SKM-1 (cell line): ENCODE measurements around the gene FBXL14.
"Not testable (repeated sequence)": the region's sequence is repeated elsewhere in the genome, so short reads cannot be mapped to it uniquely, and the experiment has no call there.

Source experiments
- DNase-seq: peaks from one replicate; lab custom pipeline; 2025; ENCODE audit not compliant: unreplicated experiment; lab: John Stamatoyannopoulos, UW

FBXL14 gene

DNA sequence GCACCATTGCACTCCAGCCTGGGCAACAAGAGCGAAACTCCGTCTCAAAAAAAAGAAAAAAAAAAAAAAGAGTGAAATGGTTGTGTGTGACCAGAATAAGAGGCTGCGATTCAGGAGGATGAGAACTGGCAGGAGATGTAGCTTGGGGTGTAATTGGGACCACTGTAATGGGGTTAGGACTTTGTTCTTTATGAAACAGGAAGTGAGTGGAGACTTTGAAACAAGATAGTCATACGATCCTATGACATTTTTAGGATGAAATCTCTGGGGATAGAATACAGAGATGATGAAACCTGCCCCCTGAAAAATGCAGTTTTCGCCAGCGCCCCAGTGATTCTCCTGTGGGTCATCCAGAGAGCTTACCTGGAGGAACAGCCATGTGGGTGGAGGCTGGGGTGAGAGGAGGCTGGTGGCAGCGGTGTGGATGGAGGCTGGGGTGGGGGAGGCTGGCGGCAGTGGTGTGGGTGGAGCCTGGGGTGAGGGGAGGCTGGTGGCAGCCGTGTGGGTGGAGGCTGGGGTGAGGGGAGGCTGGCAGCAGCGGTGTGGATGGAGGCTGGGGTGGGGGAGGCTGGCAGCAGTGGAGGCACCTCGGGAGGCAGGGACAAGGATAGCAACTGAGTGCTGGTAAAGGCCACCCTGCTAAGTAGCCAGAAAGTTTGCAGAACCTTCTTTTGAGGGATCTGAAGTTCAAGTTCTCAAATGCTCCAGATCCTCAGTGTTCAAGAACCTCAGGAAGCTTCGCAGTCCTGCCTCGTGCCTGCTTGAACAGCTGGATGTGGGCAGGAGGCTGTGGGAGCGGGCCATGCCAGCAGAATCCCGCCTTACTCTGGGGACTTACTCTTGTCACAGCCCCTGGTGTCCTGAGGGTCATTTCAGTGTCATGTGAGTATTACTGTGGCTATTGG is 20.2 kb downstream of the FBXL14 start:
- no peak for DNase-seq

DNA sequence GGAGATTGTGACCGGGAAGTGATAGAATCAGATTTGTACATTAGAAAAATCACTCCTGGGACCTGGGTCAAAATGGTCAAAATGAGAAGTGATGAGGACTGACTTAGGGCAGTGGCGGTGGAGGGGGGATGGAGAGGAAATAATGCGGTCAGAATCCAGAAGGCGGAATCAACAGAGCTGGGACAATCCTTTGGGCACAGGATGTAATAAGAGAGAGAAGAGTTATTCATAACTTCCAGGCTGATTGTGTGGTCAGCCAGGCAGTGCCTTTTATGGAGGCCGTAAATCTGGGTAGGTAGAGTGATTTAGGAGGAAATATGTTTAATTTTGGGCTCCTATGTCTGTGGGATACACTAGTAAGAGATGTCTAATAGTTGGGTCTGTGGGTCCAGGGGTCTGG is 21.6 kb downstream of the FBXL14 start:
- DNase-seq, result no peak

DNA sequence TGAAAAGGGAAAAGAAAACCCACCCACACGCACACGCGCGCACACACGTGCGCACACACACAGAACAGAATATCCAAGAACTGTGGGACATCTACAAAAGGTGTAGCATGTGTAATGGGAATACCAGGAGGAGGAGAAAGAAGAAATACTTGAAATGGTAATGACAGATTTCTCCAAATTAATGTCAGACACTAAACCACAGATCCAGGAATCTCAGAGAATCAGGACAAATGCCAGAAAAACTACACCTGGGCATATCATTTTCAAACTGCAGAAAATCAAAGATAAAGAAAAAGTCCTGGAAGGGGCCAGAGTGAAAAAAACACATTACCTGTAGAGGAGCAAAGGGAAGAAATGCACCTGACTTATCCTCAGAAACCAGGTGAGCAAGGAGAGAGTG is 26.5 kb downstream of the FBXL14 start:
- DNase-seq, result no peak

DNA sequence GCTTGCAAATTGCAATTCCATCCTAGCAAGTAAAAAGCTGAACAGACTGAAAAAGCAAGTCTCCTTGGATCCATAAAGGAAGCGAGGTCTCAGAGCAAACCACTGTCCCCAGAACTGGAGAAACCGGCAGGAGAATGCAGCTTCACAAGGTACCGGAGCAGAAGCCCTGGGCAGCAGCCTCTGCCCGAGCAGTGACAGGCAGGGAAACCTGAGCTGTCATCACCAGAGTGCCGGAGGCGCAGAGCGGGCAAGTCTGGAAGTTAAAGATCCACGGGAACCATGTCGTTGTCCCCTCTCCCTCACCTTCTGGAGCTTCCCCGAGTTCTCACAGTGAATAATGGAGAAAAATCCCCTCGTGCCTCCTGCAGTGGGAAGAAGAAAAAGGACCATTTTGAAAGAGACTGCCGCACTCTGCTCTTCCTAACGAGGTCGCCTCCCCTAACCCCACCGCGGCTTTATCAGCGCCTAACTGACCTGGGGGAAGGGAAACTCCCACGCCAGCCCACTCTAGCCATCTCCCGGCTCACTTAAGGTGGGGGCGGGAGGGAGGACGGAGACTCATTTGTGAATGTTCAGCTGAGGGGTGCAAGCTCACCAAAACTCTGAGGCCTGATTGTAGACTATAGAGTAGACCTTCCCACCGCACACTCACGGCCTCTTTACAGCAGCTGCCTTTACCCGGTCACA is 27.8 kb downstream of the FBXL14 start:
- DNase-seq, result no peak

DNA sequence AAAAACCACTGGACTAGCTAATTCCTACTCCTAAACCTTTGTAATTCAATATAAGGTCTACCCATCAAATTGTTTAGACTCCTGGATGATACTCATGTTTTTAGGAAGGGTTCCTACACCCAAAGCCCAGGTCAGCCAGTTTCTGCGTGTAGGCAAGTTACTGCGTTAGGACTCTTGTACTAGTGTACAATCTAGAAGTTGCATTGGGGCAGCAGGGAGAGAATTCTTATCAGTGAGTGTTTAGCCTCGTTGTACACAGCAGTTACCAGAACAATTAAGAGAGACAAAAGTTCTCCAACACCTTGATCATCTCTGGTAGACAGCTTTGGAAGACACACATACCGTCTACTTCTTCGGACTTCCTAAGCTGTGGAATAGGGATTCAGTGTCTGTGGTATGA is 29.2 kb downstream of the FBXL14 start:
- no peak for DNase-seq

DNA sequence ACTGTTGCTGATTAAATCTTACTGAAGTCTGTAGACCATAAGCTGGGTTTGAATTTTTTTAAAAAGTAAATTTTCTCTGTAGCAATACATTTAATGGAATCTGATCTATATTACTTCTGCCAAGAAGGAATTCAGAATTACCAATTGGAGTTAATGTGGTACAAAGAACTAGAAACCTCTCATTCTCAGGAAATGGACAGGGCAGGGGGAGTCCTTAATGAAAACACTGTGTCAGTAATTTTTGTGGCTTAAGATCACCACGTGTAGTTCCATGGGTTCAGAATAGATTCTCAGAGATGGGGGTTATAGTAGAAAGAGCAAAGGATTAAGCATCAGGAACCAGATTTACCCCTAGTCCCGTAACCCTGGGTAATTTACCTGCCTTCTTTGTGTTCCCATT is 30.3 kb downstream of the FBXL14 start:
- DNase-seq, result no peak

DNA sequence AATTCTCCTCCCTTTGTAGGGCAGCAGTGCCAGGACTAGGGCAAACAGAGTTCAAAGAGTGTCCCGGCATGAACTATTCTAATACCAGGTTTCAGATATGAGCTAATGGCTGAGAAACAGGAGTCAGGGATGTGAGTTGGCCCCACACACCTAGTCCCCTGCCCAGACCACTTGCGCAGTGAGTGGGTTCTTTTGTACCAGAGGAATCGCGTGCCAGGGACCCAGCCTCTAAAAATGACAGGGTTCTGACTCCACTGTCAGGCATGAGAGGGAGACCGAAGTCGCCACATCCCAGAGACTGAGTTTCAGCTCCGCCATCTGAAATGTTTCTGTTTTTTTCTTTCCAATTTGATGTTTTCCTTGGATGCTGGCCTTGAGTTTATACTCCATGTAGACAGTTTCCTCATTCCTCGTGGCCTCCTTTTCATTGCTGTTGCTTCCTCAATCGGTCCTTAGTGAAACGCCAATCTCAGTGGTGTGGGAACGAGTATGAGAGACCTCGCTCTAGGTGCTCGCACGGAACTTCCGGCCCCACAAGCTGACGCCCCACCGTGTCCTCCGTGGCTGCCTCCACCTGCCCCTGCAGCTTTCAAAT is 31.5 kb downstream of the FBXL14 start:
- no peak for DNase-seq

DNA sequence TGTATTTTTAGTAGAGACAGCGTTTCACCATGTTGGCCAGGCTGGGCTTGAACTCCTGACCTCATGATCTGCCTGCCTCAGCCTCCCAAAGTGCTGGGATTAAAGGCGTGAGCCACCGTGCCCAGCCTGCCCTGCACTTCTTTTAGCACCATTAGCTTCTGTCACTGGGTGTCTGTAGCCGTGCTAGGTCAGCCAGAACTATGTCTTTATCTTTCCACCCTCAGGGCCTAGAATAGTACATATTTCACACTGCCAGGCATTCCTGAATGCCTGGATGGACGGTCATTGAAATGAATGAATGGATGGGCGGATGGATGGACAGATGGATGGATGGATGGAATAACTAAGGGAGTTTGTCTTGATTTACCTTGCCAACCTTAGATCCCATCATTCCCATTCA is 33.7 kb downstream of the FBXL14 start:
- no peak for DNase-seq

DNA sequence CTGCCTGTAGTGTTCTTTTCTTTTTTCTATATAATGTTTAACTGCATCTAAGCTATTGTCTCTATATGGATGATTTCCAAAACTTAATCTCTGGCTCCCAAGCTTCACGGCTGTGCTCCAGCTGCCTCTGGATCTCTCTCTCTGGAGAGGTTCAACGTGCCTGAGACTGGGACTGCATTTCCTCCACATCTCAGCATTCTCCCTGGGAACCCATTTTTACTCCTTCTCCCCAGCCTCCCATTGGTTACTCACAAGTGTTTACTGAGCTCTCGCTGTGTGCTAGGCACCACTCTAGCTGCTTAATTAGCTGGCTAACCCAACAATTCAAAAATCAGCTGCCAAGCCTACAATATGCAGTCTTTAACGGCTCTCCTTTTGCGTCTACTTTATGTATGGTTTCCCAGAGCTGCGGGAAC is 34.7 kb downstream of the FBXL14 start:
- no peak for DNase-seq

DNA sequence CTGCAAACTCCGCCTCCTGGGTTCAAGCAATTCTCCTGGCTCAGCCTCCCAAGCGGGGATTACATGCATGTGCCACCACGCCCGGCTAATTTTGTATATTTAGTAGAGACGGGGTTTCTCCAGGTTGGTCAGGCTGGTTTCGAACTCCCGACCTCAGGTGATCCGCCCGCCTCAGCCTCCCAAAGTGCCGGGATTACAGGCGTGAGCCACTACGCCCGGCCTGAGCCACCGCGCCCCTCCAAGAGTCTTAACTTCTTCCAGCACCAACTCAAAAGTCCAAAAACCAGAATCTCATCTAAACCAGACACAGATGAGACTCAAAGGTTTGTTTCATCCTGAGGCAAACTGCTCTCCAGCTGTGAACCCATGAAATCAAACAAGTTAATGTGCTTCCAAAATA is 36.3 kb downstream of the FBXL14 start:
- DNase-seq, result not testable (repeated sequence)

DNA sequence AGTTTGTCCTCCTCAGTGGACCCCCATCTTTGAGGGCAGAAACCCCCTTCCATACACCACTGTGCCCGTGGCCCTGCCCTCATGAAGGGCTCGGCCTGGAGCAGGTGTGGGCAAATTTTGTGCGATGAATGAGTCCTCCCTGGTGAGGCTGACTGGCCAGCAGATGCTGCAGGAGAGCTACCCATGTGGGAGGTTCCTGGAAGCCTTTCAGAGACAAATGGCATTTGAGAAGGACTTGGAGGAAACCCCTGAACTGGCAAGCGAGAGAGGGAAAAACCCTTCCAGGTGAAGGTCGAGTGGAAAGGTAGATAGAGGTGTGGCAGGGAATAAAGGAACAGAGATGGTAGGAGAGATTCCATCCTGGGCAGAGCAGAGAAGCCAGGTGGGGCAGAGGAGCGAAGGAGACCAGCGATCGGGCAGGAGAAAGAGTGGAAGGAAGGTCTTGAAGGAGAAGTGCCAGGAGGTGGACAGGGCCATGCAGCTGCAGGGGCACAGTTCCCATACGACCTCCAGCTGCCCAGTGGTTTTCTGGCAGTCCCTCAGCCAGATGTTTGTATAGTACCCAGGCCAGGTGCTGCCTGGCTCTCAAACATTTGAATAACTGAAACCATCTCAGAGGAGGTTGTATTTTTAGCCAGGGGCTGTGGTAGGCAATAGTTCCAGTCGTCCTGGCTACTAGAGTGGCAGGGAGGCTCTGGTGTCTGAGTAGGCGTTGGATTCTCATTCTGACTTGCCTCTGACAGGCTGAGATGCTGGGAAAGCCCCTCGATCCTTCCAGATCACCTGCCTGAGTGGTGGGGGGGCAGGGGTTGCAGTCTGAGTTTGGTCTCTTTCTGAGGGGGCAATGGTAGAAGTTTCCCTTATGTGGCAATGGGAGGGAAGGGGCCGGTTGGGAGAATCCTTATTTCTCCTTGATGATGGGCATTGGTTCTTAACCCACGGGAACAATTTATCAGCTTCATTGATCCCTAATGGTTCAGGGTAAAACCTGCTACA is 40.1 kb downstream of the FBXL14 start:
- no peak for DNase-seq

DNA sequence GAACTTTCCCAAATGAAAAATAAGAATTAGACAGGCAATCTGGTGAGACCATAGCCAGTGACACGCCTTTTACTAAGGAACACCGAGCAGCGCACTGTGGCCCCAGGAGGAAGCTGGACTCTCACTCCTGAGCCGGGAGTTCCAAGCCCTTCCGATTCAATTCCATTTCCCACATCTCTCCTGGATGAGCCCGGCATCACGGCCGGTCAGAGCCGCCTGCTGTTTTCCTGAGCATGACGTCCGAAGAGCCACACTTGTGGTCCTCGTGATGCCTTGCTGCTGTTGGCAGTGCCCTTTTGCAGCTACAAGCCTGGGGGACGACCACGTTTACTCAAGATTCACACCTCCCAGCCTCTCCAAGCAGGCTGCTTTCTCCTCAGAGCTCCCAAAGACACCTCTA is 40.8 kb downstream of the FBXL14 start:
- DNase-seq, result no peak

DNA sequence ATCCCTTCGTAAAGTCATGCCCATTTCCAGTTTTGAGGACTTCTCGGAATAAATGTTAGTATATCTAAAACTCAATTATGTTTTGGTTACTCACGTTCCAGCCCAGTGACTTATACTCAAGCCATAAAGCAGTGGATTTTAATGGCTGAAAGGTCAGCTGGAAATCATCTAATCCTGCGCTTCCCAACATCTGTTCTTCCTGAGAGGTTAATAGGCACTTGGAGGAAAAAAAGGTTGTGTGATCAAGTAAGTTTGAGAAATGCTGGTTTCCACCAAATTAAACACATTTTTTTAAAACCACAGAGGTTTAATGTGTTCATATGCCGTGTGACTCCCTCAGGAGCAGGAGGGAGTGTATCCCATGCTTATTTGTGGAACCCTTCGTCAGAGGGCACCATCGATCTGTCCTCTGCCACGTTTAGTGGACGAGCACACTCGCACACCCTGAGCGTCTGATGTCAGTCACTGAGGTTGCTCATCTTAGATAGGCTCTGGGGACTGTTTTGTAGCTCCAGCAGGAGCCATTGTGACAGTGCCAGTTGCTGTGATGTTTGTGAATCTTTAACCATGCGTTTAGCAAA is 41.4 kb downstream of the FBXL14 start:
- DNase-seq, result no peak

DNA sequence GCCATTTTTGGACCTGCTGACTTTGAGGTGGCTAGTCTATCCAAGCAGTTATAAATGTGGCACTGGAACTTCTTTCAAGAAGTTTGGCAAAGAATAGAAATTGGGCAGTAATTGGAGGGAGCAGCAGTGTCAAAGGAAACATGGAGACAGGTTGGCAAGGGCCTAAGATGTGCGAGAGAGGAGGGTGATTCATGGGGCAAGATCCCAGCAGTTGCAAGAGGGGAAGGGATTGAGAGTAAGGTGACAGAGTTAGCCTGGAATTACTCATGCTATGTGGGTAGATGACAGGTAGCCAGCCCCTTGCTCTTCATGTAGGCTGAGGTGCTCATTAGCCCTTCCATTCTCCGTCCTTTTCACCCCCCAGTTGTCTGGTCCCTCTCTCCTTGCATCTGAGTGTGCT is 42.2 kb downstream of the FBXL14 start:
- DNase-seq, result no peak

DNA sequence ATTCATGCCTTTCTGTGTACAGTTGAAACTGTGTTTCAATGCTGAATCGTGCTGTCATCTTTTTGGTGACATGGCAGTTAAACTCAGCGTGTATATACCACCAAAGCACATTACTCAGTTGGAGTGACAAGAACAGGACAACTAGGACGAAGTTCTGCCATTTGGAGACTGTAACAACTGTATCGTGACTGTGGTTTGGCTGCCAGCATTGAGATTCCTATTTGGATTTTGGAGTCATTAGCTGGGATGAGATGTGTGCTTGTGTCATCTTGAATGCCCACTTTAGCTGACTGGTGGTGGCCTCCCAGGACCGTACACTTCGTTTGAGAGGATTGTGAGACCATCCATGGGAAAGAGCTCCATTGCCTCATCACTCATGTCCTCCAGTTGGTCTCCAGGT is 42.9 kb downstream of the FBXL14 start:
- DNase-seq, result no peak

DNA sequence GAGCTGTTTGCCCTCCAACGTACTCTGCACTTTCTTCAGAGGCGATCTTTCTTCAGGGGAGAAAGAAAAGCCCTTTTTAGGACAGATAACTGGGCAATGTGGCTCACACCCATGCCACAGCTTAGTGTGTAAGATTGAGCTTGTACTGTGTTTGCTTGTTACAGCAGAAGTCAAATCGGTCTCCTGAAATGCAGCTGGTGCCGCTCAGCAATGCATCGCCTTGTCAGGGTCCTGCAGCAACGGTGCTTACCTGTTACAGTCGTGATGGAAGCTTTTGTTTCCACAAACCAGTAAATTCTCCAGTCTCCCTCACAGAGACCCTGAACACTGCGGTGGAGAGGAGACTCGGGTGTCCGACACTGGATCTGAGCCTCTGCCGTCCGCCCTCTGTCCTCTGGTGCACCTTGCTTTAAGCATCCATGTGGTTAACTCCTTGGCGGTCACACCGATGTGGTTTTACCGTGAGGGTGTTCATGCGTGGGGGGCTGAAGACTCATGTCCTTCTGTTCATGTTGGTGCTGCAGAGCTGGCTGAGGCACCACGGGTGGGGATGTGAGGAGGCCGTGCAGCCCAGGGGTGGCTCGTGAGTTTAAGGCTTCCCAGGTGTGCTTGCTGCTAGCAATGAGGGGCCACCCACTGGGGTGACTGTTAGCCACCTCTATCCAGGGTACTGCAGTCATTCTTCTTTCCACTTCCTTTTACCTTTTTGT is 47.3 kb downstream of the FBXL14 start:
- DNase-seq, result no peak

DNA sequence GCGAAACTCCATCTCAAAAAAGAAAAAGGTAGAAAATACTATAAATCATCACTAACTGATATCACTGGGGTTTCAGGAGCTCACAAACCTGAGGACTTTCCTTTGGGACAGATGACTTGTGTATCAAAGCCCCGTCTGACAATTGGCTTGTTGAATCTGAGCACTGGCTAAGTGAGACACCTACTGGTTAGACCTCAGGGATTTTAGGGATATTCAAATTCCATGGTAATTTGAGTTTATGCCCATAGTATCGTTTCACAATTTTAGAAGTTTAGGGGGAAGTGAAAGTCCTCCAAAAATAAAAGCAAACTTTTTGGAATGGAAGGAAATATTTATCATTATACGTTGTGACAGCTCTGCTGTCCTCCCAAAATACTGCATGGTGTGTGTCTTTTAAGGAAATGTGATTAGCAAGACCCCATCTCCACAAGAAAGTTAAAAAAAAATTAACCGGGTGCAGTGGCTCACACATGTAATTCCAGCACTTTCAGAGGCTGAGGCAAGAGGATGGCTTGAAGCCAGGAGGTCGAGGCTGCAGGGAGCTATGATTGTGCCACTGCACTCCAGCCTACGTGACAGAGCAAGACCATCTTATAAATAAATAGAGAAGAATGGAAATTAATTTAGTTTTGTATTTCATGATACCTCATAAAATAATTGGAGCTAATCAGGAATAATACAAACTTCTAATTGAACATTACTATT is 49.2 kb downstream of the FBXL14 start:
- no peak for DNase-seq

DNA sequence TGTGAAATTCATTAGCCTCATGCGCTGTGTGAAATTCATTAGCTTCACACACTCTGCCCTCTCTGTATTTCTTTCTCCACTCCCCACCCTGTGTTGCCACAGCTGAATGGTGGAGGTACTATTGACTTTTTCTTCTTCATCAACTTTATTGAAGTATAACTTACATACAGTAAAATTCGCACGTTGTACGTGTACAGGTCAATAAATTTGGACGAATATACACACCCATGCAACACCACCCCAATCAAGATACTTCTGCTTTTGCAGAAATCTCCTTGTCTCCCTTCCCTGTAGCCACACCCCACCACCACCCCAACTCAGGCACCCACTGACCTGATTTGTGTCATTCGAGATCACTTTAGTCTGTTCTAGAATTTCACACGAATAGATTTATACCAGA is 51.8 kb downstream of the FBXL14 start:
- DNase-seq, result no peak

DNA sequence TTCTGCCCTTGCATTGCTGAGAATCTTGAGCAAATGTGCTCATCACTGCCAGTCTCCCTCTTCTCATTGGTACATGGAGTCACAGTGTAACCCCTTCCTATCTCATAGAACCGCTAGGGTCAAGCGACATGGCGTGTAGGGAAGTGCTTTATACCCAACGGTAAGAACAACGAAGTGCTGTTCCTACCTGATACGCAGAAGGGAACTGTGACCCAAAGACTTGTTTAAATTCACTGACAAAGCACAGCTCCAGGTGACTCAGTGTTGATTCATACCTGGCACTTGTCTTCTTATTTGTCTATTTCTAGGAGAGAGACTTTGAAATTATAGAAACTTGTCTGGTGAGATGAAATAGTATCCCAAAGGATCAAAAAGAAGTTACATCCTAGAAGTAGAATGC is 53.7 kb downstream of the FBXL14 start:
- DNase-seq, result no peak
